ENCODE results near the gene LRRC18.

LRRC18 gene

GRCh38 chr10:48880016-48880705 is 59.5 kb downstream of the LRRC18 start:
- no peak for DNase-seq (ENCODE audit: low spot score)

- no peak for DNase-seq (ENCODE audit: low spot score)
Measured at GRCh38 chr10:48879451-48879850, 60.2 kb downstream of the LRRC18 start.

- DNase-seq (ENCODE audit: low spot score), result no peak
Measured at GRCh38 chr10:48878091-48878490, 61.5 kb downstream of the LRRC18 start.

- no peak for DNase-seq (ENCODE audit: low spot score)
Measured at GRCh38 chr10:48872234-48872633, 67.4 kb downstream of the LRRC18 start.

Data from AG08396 (cell line).